Measurements from ENCODE around the gene CP.

CP gene

DNA sequence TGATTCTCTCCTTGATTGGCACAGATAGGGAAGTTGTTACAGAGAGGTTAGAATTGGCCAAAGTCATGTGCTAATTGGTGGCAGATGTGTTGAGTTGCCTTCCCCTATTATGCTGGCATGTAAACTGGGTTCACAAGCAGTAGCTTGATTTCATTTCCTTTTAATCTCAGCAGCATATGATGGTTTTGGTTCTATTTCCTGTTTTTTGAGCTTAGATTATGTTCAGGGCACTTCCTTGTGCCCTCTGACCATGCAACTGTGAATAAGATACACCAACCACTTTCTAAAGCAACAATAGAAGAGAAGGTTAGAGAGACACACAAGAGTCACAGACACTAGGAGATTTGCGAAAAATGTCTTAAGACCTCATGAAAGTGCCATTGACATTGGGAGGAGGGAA lies 75.7 kb downstream of the CP start:
- no peak overlapping the region for H3K4me3 ChIP-seq (ENCODE audit: low read depth, low read length)
- TF ChIP-seq CTCF (IDR thresholded peaks at IDR 0.05; ENCODE audit: low read depth, low read length) = no peak

DNA sequence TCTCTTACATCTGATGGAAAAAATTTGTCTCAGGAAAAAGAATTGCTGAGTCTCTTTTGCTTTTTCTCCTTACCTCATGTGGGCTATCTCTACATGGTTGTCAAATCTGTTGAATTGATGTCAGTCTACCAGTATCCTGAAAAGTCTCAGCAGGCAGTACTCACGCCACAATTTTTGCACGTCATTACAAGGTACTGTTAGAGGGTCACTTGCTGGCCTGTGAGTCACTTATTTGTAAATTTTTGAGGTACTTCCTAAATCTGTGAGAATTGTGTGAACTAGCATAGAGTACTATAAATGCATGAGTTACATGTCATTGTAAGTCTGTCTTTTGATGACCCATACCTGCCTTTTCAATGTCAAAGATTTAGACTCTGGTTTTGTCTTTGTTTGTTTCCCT lies 76.3 kb downstream of the CP start:
- no peak overlapping the region for H3K4me3 ChIP-seq (ENCODE audit: low read depth, low read length)
- TF ChIP-seq CTCF (IDR thresholded peaks at IDR 0.05; ENCODE audit: low read depth, low read length) = no peak

- H3K4me3 ChIP-seq (ENCODE audit: low read depth, low read length) = no peak overlapping the region
- TF ChIP-seq CTCF (IDR thresholded peaks at IDR 0.05; ENCODE audit: low read depth, low read length) = no peak
Observed at GRCh38 chr3:149142682-149143081, 78.9 kb downstream of the CP start.

GRCh38 chr3:149134575-149134974 lies 87.1 kb downstream of the CP start:
- no peak overlapping the region for H3K4me3 ChIP-seq (ENCODE audit: low read depth, low read length)
- TF ChIP-seq CTCF (IDR thresholded peaks at IDR 0.05; ENCODE audit: low read depth, low read length) = no peak

DNA sequence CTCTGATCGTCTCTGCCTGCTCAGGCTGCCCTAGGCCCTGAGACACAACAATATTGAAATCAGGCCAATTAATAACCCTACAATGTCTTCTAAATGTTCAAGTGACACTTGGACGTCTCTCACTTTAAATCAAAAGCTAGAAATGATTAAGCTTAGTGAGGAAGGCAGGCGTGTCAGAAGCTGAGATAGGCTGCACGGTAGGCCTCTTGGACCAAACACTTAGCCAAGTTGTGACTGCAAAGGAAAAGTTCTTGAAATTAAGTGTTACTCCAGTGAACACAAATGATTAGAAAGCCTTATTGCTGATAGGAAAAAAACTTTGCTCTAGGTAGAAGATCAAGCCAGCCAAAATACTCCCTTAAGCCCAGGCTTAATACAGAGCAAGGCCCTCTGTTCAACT lies 90.0 kb downstream of the CP start:
- TF ChIP-seq CTCF (IDR thresholded peaks at IDR 0.05; ENCODE audit: low read depth, low read length) = no peak
- H3K4me3 ChIP-seq (ENCODE audit: low read depth, low read length) = no peak overlapping the region

DNA sequence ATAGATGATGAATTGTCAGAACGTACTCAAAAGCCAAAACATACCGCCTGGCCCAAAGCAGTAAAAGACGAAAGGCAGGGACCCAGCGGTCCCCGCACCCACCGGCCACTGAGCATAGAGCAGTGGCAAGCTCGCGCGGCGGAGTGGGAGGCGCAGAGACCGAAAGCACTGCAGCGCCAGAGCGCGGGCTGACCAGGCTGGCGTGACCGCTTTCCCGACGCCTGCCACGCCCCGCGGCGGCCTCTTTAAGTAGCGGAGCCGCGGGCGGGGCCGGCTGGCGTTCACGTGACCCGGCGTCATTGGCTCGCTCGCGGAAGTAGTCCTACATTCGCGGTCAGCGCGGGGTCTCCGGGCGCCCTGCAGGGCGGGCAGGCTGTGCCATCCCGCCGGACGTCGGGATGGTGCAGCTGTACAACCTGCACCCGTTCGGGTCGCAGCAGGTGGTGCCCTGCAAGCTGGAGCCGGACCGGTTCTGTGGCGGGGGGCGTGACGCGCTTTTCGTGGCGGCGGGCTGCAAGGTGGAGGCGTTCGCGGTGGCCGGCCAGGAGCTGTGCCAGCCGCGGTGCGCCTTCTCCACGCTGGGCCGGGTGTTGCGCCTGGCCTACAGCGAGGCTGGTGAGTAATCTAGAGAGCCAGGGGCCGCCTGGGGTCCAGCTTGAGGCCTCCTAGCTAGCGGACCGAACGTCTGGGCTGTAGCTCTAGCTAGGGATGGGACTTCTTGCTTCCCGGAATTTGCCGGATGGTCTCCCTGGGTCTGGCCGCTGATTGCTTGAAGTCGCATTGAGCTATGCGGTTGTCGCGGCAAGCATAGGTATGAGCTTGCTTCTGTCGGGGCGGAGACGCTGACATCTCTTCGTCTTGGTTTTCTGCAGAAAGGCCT lies 92.1 kb downstream of the CP start, which contains the start of gene HPS3:
Gene HPS3 (plus strand): TSS at position 313 of the 880 bp plus-strand sequence. CDS start 86 bp downstream, at position 399.
- TF ChIP-seq CTCF (IDR thresholded peaks at IDR 0.05; ENCODE audit: low read depth, low read length) = no peak
- peak within 1 kb of the TSS; percentile 86 for H3K4me3 ChIP-seq (ENCODE audit: low read depth, low read length)

GRCh38 chr3:149128821-149129220 lies 92.8 kb downstream of the CP start:
- peak overlapping the region; percentile 86 for H3K4me3 ChIP-seq (ENCODE audit: low read depth, low read length)
- TF ChIP-seq CTCF (IDR thresholded peaks at IDR 0.05; ENCODE audit: low read depth, low read length) = no peak
